MCF 10A (cell line): Measurements from ENCODE around the gene CDC42SE2. TPM values are rescaled to one million over a fixed set of nuclear protein-coding genes. Genes with fewer than 3 reads are reported as not detected.

Source experiments
- BruUV-seq: library from RNA; stranded (reverse); fragments of 400-500 nt; replicated peaks from 2 replicates; lab custom pipeline; 2021; lab: Mats Ljungman, UMichigan
- CTCF ChIA-PET: fragments of 300-600 bp; sonication (Branson Sonifier 250); formaldehyde crosslinking; extraction: SDS; loops from one replicate; lab custom pipeline; 2021; ENCODE audit warnings: antibody characterized with exemption, inconsistent platforms; lab: Yijun Ruan, JAX
- POLR2A ChIA-PET: fragments of 300-600, 350-650 bp; sonication (Branson Sonifier 250); formaldehyde crosslinking; extraction: SDS; loops from one replicate; lab custom pipeline; 2020; ENCODE audit warnings: antibody characterized with exemption, inconsistent platforms; lab: Yijun Ruan, JAX
- DNase-seq: peaks from one replicate; pipeline ENCODE4 v3.0.0-alpha.2; 2018; ENCODE audit not compliant: unreplicated experiment
- H3K27ac Mint-ChIP-seq: one replicate; pipeline ENCODE4 v1.8.0; 2022; ENCODE audit warnings: mild to moderate bottlenecking, low read depth, mixed read lengths; ENCODE audit not compliant: unreplicated experiment
- H3K27me3 Mint-ChIP-seq: one replicate; pipeline ENCODE4 v1.8.0; 2022; ENCODE audit warnings: mixed read lengths; ENCODE audit not compliant: insufficient read depth, unreplicated experiment
- H3K36me3 Mint-ChIP-seq: one replicate; pipeline ENCODE4 v1.8.0; 2022; ENCODE audit warnings: mild to moderate bottlenecking, moderate library complexity, mixed read lengths; ENCODE audit not compliant: insufficient read depth, unreplicated experiment
- H3K4me1 Mint-ChIP-seq: one replicate; pipeline ENCODE4 v1.8.0; 2022; ENCODE audit warnings: mixed read lengths; ENCODE audit not compliant: insufficient read depth, unreplicated experiment
- H3K4me3 Mint-ChIP-seq: one replicate; pipeline ENCODE4 v1.8.0; 2022; ENCODE audit warnings: mild to moderate bottlenecking, moderate library complexity, mixed read lengths; ENCODE audit not compliant: unreplicated experiment
- H3K9me3 Mint-ChIP-seq: one replicate; pipeline ENCODE4 v1.8.0; 2022; ENCODE audit warnings: mixed read lengths; ENCODE audit not compliant: unreplicated experiment
- intact Hi-C: fragments of 100-400 bp; cut with micrococcal nuclease; formaldehyde crosslinking; loops from 2 replicates; pipeline ENCODE4 v1.14.1; 2022
- total RNA-seq: library from RNA; stranded (reverse); gene quantifications from 2 replicates; pipeline ENCODE4 v1.2.3, GENCODE V29; 2022
- TF ChIP-seq, protein P1 (sequence below): fragments of 200-600 bp; IDR thresholded peaks from one replicate; pipeline ENCODE4 v1.8.0; 2022; ENCODE audit warnings: antibody characterized with exemption, mild to moderate bottlenecking; ENCODE audit not compliant: unreplicated experiment

CDC42SE2 gene
- total RNA-seq, 1 experiment from 2014 or later: 71.0 TPM

DNA sequence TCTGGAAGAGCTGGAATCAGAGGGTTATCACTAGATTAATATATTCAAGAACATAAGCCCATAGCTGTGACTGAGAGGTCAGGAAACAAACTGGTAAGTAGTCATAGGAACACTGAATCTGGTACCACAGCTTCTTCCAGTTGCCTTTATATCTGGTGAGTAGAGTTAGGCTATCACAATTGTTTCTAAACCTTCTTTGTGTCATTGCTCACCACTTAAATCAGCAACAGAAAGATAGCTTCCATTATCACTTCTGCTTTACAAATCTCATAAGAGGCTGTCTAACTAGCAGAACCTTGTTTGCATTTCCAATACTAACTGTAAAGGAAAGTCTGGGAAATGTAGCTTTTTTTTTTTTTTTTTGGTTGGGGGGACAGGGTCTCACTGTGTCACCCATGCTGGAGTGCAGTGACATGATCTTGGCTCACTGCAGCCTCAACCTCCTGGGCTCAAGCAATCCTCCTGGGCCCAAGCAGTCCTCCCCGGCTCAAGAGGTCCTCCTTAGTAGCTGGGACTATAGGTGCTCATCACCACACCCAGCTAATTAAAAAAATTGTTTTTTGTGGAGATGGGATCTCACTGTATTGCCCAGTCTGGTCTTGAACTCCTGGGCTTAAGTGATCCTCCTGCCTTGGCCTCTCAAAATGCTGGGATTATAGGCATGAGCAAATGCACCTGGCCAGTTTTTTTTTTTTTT, 22.0 kb downstream of the CDC42SE2 start:
- intact Hi-C loops: no loop called here
- no peak overlapping the region for H3K4me3 Mint-ChIP-seq
- POLR2A ChIA-PET: interaction anchor here (0.6 to 3.1 kb wide), 12 partner anchors 7 to 121 kb away, joined by 3 to 37 read pairs (median 5); partner anchors contain the start of genes CDC42SE2 and HINT1
- no peaks in the 10 kb centered on the region for H3K9me3 Mint-ChIP-seq
- no peaks in the 10 kb centered on the region for H3K27me3 Mint-ChIP-seq
- H3K4me1 Mint-ChIP-seq: peaks cover 21% of the 10 kb centered on the region
- no peak for DNase-seq
- BruUV-seq: no TSS peak
- CTCF ChIA-PET: interaction anchor here (0.6 to 2.2 kb wide), 10 partner anchors 9 to 120 kb away, joined by 3 to 5 read pairs (median 4); partner anchors contain the start of genes CDC42SE2 and HINT1
- peaks cover 38% of the 10 kb centered on the region for H3K36me3 Mint-ChIP-seq
- H3K27ac Mint-ChIP-seq: peak overlapping the region; percentile 76
- TF ChIP-seq, protein P1, sequence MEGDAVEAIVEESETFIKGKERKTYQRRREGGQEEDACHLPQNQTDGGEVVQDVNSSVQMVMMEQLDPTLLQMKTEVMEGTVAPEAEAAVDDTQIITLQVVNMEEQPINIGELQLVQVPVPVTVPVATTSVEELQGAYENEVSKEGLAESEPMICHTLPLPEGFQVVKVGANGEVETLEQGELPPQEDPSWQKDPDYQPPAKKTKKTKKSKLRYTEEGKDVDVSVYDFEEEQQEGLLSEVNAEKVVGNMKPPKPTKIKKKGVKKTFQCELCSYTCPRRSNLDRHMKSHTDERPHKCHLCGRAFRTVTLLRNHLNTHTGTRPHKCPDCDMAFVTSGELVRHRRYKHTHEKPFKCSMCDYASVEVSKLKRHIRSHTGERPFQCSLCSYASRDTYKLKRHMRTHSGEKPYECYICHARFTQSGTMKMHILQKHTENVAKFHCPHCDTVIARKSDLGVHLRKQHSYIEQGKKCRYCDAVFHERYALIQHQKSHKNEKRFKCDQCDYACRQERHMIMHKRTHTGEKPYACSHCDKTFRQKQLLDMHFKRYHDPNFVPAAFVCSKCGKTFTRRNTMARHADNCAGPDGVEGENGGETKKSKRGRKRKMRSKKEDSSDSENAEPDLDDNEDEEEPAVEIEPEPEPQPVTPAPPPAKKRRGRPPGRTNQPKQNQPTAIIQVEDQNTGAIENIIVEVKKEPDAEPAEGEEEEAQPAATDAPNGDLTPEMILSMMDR: no peak

DNA sequence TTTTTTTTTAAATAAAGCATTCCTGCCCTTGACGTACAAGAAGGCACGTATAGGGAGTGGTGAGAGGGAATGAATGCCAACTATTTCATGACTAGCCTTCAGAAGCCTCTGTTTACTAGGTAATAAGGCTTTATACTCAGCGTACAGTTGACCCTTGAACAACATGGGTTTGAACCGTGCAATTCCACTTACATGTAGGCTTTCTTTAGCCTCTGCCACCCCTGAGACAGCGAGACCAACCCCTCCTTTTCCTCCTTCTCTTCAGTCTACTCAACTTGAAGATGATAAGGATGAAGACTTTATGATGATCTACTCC, 22.5 kb downstream of the CDC42SE2 start:
- H3K4me3 Mint-ChIP-seq: no peak overlapping the region
- BruUV-seq: no TSS peak
- H3K9me3 Mint-ChIP-seq: no peaks in the 10 kb centered on the region
- H3K4me1 Mint-ChIP-seq: peaks cover 16% of the 10 kb centered on the region
- intact Hi-C loops: no loop called here
- POLR2A ChIA-PET: interaction anchor here (0.9 to 3.1 kb wide), 8 partner anchors 9 to 71 kb away, joined by 3 to 37 read pairs (median 18); partner anchors contain the start of gene CDC42SE2
- peak; percentile 23 for DNase-seq
- TF ChIP-seq, protein P1: no peak
- no peaks in the 10 kb centered on the region for H3K27me3 Mint-ChIP-seq
- CTCF ChIA-PET: interaction anchor here (0.7 to 2.2 kb wide), 6 partner anchors 8 to 121 kb away, joined by 3 to 5 read pairs (median 4); partner anchors contain the start of genes CDC42SE2 and HINT1
- peak overlapping the region; percentile 76 for H3K27ac Mint-ChIP-seq
- H3K36me3 Mint-ChIP-seq: peaks cover 39% of the 10 kb centered on the region

DNA sequence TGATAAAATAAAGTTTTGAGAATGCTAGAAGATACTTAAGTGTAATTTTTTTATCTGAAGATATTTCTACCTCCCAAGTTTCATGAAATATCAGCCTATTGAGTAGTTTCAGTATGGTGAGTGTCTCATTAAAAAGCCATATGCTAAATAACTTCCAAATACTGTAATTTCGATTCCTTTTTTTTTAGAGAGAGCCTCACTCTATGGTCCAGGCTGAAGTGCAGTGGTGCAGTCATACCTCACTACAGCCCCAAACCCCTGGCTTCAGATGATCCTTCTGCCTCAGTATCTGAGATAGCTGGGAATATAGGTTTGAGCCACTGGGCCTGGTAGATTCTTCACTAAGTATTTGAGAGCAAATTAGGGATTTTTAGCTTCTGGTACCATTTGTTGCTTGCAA, 24.5 kb downstream of the CDC42SE2 start:
- peaks cover 39% of the 10 kb centered on the region for H3K36me3 Mint-ChIP-seq
- no peak for DNase-seq
- no peaks in the 10 kb centered on the region for H3K27me3 Mint-ChIP-seq
- H3K27ac Mint-ChIP-seq: peak overlapping the region; percentile 21
- peaks cover 9% of the 10 kb centered on the region for H3K4me1 Mint-ChIP-seq
- TF ChIP-seq, protein P1: no peak
- no peak overlapping the region for H3K4me3 Mint-ChIP-seq
- no peaks in the 10 kb centered on the region for H3K9me3 Mint-ChIP-seq
- intact Hi-C loops: no loop called here
- ChIA-PET POLR2A (interaction anchor here (0.6 to 2.6 kb wide), 6 partner anchors 10 to 1273 kb away, joined by 3 to 21 read pairs (median 4); partner anchors contain the start of gene CDC42SE2), CTCF (interaction anchor here (1.5 kb wide), 1 partner anchor 94 kb away, joined by 5 read pairs; no protein-coding TSS in a partner anchor)
- no TSS peak for BruUV-seq

DNA sequence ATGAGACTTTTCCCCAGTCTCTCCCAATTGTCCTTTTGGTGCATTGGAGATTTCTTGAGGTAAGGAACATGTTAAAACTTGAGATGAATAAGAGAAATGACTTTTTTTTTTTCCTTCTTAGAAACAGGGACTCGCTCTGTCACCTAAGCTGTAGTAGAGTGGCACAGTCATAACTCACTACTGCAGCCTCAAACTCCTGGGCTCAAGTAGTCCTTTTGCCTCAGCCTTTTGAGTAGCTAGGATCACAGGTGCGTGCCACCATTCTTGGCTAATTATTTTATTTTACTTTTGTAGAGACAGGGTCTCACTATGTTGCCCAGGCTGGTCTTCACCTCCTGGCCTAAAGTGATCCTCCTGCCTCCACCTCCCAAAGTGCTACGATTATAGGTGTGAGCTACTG, 25.9 kb downstream of the CDC42SE2 start:
- H3K27me3 Mint-ChIP-seq: no peaks in the 10 kb centered on the region
- peaks cover 16% of the 10 kb centered on the region for H3K4me1 Mint-ChIP-seq
- peaks cover 38% of the 10 kb centered on the region for H3K36me3 Mint-ChIP-seq
- H3K4me3 Mint-ChIP-seq: no peak overlapping the region
- BruUV-seq: no TSS peak
- H3K9me3 Mint-ChIP-seq: no peaks in the 10 kb centered on the region
- peak overlapping the region; percentile 39 for H3K27ac Mint-ChIP-seq
- no peak for DNase-seq
- TF ChIP-seq, protein P1: no peak
- ChIA-PET POLR2A (interaction anchor here (0.7 to 1.8 kb wide), 5 partner anchors 15 to 1418 kb away, joined by 3 to 9 read pairs (median 5); no protein-coding TSS in a partner anchor), CTCF (interaction anchor here (0.7 to 1.1 kb wide), 3 partner anchors 24 to 307 kb away, joined by 3 read pairs; no protein-coding TSS in a partner anchor)
- intact Hi-C loops: no loop called here
